Measurements from ENCODE around the gene LDLRAD1. TPM values are rescaled to one million over a fixed set of nuclear protein-coding genes. Genes with fewer than 3 reads are reported as not detected.
"Not testable (repeated sequence)": the region's sequence is repeated elsewhere in the genome, so short reads cannot be mapped to it uniquely, and the experiment has no call there.

The LDLRAD1 gene
- total RNA-seq, 1 donor from 2014 or later = not detected

- H3K36me3 Mint-ChIP-seq = no peaks in the 10 kb centered on the region
- no peak overlapping the region for H2AFZ ChIP-seq (replicated peaks)
- H3K27ac Mint-ChIP-seq = no peak overlapping the region
- H3K27ac ChIP-seq = no peak overlapping the region
- no peak overlapping the region for H3K9ac ChIP-seq
- TF ChIP-seq EZH2 (IDR thresholded peaks at IDR 0.05) = no peak
- H3K4me2 ChIP-seq = no peak overlapping the region
- no peaks in the 10 kb centered on the region for H3K4me1 Mint-ChIP-seq
- H3K79me2 ChIP-seq (ENCODE audit: low read depth) = no peaks in the 10 kb centered on the region
- H3K9me3 Mint-ChIP-seq = no peaks in the 10 kb centered on the region
- H3K4me3 ChIP-seq = no peak overlapping the region
- peaks cover 11% of the 10 kb centered on the region for H3K27me3 Mint-ChIP-seq (ENCODE audit: insufficient read depth, low read depth)
- no peaks in the 10 kb centered on the region for H3K4me1 ChIP-seq
- no peaks in the 10 kb centered on the region for H4K20me1 ChIP-seq (ENCODE audit: low read depth)
- no peaks in the 10 kb centered on the region for H3K27me3 ChIP-seq
- no peak overlapping the region for H3K4me3 Mint-ChIP-seq
- H3K36me3 ChIP-seq = no peaks in the 10 kb centered on the region
- no peaks in the 10 kb centered on the region for H3K9me3 ChIP-seq (ENCODE audit: low read depth)
- no peaks in the 10 kb centered on the region for H3F3A ChIP-seq (ENCODE audit: low read depth)
- DNase-seq (ENCODE audit: low spot score) = no peak
Observed at GRCh38 chr1:53998223-53998622, 19.8 kb downstream of the LDLRAD1 start.

- Mint-ChIP-seq H3K27me3 (ENCODE audit: insufficient read depth, low read depth) (peaks cover 2% of the 10 kb centered on the region), H3K4me1 (no peaks in the 10 kb centered on the region), H3K9me3 (no peaks in the 10 kb centered on the region), H3K36me3 (no peaks in the 10 kb centered on the region), H3K4me3 (no peak overlapping the region), H3K27ac (no peak overlapping the region)
- H3K4me1 ChIP-seq = no peaks in the 10 kb centered on the region
- H3K36me3 ChIP-seq = no peaks in the 10 kb centered on the region
- H3K79me2 ChIP-seq (ENCODE audit: low read depth) = no peaks in the 10 kb centered on the region
- DNase-seq (ENCODE audit: low spot score) = no peak
- H4K20me1 ChIP-seq (ENCODE audit: low read depth) = no peaks in the 10 kb centered on the region
- H3K9me3 ChIP-seq (ENCODE audit: low read depth) = no peaks in the 10 kb centered on the region
- no peaks in the 10 kb centered on the region for H3F3A ChIP-seq (ENCODE audit: low read depth)
- no peak overlapping the region for H2AFZ ChIP-seq (replicated peaks)
- H3K4me3 ChIP-seq = no peak overlapping the region
- H3K9ac ChIP-seq = no peak overlapping the region
- H3K4me2 ChIP-seq = no peak overlapping the region
- TF ChIP-seq EZH2phosphoT487 (IDR thresholded peaks at IDR 0.05) (no peak), EZH2 (IDR thresholded peaks at IDR 0.05) (no peak), CTCF (IDR thresholded peaks at IDR 0.05) (no peak)
- no peak overlapping the region for H3K27ac ChIP-seq
- no peaks in the 10 kb centered on the region for H3K27me3 ChIP-seq
Observed at GRCh38 chr1:53995683-53996082, 22.3 kb downstream of the LDLRAD1 start.

- not testable (repeated sequence) for H3K9me3 ChIP-seq (ENCODE audit: low read depth); H3K4me3 ChIP-seq; H2AFZ ChIP-seq (replicated peaks); H3K79me2 ChIP-seq (ENCODE audit: low read depth); H3K9ac ChIP-seq; H3K4me3 Mint-ChIP-seq; H3K27ac ChIP-seq; H3F3A ChIP-seq (ENCODE audit: low read depth); H3K27me3 ChIP-seq; H3K4me2 ChIP-seq; H3K4me1 ChIP-seq; DNase-seq (ENCODE audit: low spot score); H4K20me1 ChIP-seq (ENCODE audit: low read depth); H3K27ac Mint-ChIP-seq; H3K27me3 Mint-ChIP-seq (ENCODE audit: insufficient read depth, low read depth); H3K4me1 Mint-ChIP-seq; H3K36me3 Mint-ChIP-seq; H3K9me3 Mint-ChIP-seq; H3K36me3 ChIP-seq
Observed at GRCh38 chr1:53994516-53994915, 23.5 kb downstream of the LDLRAD1 start.

GRCh38 chr1:53992085-53992874, 25.7 kb downstream of the LDLRAD1 start:
- Histone ChIP-seq H3K79me2 (ENCODE audit: low read depth) (no peaks in the 10 kb centered on the region), H3F3A (ENCODE audit: low read depth) (no peaks in the 10 kb centered on the region), H3K27me3 (no peaks in the 10 kb centered on the region), H3K9ac (no peak overlapping the region), H4K20me1 (ENCODE audit: low read depth) (no peaks in the 10 kb centered on the region), H3K4me2 (no peak overlapping the region), H2AFZ (replicated peaks) (peak overlapping the region; percentile 34), H3K27ac (no peak overlapping the region), H3K4me1 (no peaks in the 10 kb centered on the region), H3K9me3 (ENCODE audit: low read depth) (no peaks in the 10 kb centered on the region), H3K36me3 (no peaks in the 10 kb centered on the region), H3K4me3 (no peak overlapping the region)
- Mint-ChIP-seq H3K4me1 (no peaks in the 10 kb centered on the region), H3K27ac (no peak overlapping the region), H3K4me3 (no peak overlapping the region), H3K27me3 (ENCODE audit: insufficient read depth, low read depth) (peaks cover 5% of the 10 kb centered on the region), H3K9me3 (no peaks in the 10 kb centered on the region), H3K36me3 (no peaks in the 10 kb centered on the region)
- TF ChIP-seq EZH2 (IDR thresholded peaks at IDR 0.05) (no peak), CTCF (IDR thresholded peaks at IDR 0.05) (peak; percentile 48)
- peak; percentile 56 for DNase-seq (ENCODE audit: low spot score)

All from neural progenitor cell (in vitro differentiated cells).